ENCODE data around the gene RASL10B.

DNA sequence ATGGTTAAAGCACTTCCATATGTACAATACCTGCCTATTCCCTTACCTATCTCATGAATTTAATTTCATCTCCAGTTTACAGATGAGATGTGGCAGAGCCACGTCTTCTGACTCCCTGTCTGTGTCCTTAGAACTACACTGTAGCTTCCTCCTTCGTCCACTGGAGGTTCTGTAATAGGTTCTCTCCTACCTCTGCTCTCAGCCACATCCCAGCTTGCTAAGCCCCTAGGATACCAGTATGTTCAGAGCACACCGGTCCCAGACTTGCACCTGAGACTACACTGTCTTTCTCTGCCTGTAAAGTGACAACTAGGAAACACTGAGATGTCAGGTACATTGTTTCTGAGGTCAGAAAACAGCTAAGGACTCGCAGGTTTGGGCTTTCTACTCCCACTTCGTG is 3.8 kb upstream of the RASL10B start:
- TF ChIP-seq, protein P1, sequence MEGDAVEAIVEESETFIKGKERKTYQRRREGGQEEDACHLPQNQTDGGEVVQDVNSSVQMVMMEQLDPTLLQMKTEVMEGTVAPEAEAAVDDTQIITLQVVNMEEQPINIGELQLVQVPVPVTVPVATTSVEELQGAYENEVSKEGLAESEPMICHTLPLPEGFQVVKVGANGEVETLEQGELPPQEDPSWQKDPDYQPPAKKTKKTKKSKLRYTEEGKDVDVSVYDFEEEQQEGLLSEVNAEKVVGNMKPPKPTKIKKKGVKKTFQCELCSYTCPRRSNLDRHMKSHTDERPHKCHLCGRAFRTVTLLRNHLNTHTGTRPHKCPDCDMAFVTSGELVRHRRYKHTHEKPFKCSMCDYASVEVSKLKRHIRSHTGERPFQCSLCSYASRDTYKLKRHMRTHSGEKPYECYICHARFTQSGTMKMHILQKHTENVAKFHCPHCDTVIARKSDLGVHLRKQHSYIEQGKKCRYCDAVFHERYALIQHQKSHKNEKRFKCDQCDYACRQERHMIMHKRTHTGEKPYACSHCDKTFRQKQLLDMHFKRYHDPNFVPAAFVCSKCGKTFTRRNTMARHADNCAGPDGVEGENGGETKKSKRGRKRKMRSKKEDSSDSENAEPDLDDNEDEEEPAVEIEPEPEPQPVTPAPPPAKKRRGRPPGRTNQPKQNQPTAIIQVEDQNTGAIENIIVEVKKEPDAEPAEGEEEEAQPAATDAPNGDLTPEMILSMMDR (IDR thresholded peaks at IDR 0.05; ENCODE audit: low read depth, low read length, poor library complexity, severe bottlenecking): no peak
- no peak for TF ChIP-seq EZH2phosphoT487 (IDR thresholded peaks at IDR 0.05; ENCODE audit: borderline replicate concordance, low read length)

Measured in DOHH2 (cell line).